Subcutaneous abdominal adipose tissue (tissue), 5 donors: Measurements from ENCODE around the gene DLG2.

Source experiments
- H3K27ac ChIP-seq: one replicate; pipeline ENCODE4 v1.7.0; 2013; ENCODE audit warnings: low read depth, mild to moderate bottlenecking, inconsistent platforms, low read length, moderate library complexity
- H3K27me3 ChIP-seq, 5 donors: one replicate each; pipeline ENCODE4 v1.7.0; 2013; ENCODE audit warnings: low read length in 5 of 5, inconsistent platforms in 1 of 5; ENCODE audit not compliant: control insufficient read depth in 5 of 5, insufficient read depth in 4 of 5
- H3K36me3 ChIP-seq, 5 donors: one replicate each; pipeline ENCODE4 v1.7.0; 2013; ENCODE audit warnings: low read length in 5 of 5; ENCODE audit not compliant: control insufficient read depth in 5 of 5, insufficient read depth in 5 of 5
- H3K4me1 ChIP-seq, 5 donors: one replicate each; pipeline ENCODE4 v1.7.0; 2013; ENCODE audit warnings: low read length in 5 of 5, mild to moderate bottlenecking in 3 of 5, moderate library complexity in 1 of 5; ENCODE audit not compliant: control insufficient read depth in 5 of 5, insufficient read depth in 5 of 5
- H3K4me3 ChIP-seq, 5 donors: one replicate each; pipeline ENCODE4 v1.7.0; 2013; ENCODE audit warnings: low read length in 5 of 5, low read depth in 1 of 5
- H3K9ac ChIP-seq, 5 donors: one replicate each; pipeline ENCODE4 v1.7.0; 2013; ENCODE audit warnings: low read length in 5 of 5, mild to moderate bottlenecking in 4 of 5, moderate library complexity in 3 of 5
- H3K9me3 ChIP-seq, 5 donors: one replicate each; pipeline ENCODE4 v1.7.0; 2013; ENCODE audit warnings: low read length in 5 of 5; ENCODE audit not compliant: control insufficient read depth in 5 of 5
- donor health status: healthy.
- donor health status: healthy.
- donor health status: healthy.
- donor health status: healthy.
- donor health status: healthy.

The DLG2 gene

DNA sequence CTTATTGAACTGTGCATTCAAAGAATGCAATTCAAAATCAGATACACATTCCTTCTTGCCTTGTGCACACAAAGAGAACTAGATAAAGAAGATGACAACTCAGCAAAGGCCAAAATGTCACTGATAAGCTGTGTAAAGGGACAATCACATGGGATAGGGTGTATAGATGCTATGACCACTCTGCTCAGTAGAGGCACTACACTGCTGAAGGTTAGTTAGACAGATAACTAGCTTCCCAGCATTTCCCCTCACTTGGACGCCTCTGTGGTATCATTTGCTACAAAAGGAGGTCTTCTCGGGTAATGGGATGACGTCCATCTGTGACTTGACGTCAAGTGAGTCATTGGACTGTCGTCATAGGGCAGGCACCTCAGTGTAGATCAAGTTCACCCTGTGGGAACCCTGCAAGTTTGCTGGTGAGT is 1916.0 kb downstream of the DLG2 start:
- no peaks in the 10 kb centered on the region for H3K36me3 ChIP-seq
- no peak overlapping the region for H3K4me3 ChIP-seq
- H3K27me3 ChIP-seq = no peaks in the 10 kb centered on the region
- H3K9me3 ChIP-seq = no peaks in the 10 kb centered on the region
- H3K9ac ChIP-seq = no peak overlapping the region
- H3K4me1 ChIP-seq = no peaks in the 10 kb centered on the region
- H3K27ac ChIP-seq = no peak overlapping the region

DNA sequence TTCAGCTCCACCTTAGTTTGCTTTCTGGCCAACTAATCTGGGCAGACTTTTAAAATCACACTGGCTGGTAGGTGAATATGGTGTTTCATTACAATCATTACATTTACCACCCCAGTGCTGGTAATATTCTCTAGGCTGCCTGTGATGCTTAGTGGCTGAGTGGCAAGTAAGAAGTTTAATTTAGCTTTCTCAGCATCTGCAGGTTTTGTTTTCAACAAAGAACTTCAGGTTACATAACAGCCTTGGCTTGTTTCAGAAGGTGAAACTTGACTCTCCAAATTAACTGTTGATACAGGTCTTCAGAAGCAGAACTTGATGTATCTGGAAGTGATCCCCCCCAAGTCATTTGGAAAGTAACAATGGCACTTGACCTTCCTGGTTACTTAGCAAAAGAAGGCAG is 1917.7 kb downstream of the DLG2 start:
- Histone ChIP-seq H3K4me3 (no peak overlapping the region), H3K27me3 (no peaks in the 10 kb centered on the region), H3K9me3 (no peaks in the 10 kb centered on the region), H3K4me1 (no peaks in the 10 kb centered on the region), H3K9ac (no peak overlapping the region), H3K36me3 (no peaks in the 10 kb centered on the region), H3K27ac (no peak overlapping the region)

DNA sequence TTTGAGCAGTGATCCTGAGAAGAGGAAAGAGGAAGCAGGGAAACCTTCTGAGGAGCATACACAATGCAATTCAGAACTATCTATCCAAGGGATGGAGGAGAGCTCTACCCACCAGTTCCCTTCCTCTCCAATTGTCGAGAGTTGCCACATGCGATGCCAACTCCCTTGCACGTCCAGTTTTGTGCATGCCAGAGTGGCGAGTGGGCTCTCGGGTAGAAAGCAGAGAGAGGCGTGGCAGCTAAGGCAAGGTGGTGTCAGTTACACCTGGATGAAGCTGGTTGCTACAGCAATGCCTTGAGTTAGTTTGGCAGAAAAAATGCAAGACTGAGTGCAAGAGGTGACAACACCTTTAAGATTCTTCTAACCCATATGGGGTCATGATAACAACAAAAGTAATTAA is 1920.6 kb downstream of the DLG2 start:
- Histone ChIP-seq H3K27ac (no peak overlapping the region), H3K4me3 (no peak overlapping the region), H3K9me3 (no peaks in the 10 kb centered on the region), H3K4me1 (no peaks in the 10 kb centered on the region), H3K9ac (no peak overlapping the region), H3K36me3 (no peaks in the 10 kb centered on the region), H3K27me3 (no peaks in the 10 kb centered on the region)

DNA sequence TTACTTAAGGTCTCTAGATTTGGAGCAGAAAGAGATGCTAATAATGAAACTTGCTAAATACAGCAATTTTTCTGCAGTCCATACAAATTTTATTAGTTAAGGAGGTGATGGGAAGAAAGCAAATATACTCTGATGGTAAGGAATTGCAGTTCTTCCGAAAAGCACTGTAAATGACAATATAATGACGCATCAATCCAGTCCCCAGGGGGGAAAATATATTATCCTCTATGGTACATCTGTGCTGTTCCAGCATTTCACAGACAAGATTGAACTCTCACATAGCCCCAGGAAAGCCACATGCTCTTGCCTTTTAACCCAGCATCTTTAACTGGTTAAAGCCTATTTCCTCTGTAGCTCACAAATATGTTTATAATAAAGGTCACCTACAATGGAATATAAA is 1924.3 kb downstream of the DLG2 start:
- Histone ChIP-seq H3K9ac (no peak overlapping the region), H3K4me3 (no peak overlapping the region), H3K27me3 (no peaks in the 10 kb centered on the region), H3K4me1 (no peaks in the 10 kb centered on the region), H3K9me3 (no peaks in the 10 kb centered on the region), H3K27ac (no peak overlapping the region), H3K36me3 (no peaks in the 10 kb centered on the region)

DNA sequence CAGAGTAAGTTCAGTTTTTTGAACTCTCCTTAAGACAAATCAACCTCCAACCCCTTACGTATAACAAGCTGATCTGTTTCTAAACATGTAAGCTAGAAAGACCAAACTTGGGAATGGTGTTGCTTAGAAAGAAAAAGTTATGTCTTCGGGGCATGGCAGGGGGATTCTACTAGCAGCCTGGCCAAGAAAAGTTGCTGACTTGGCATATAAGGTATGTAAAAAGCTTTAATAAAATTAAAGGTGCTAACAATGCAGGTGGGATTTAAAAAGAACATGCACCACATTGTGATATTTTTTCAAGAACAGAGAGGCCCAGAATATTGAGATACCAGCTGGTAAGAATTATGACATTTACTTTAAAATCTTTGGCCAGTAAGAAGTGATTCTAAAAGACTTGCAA is 1929.6 kb downstream of the DLG2 start:
- Histone ChIP-seq H3K4me3 (no peak overlapping the region), H3K27ac (no peak overlapping the region), H3K9me3 (no peaks in the 10 kb centered on the region), H3K36me3 (no peaks in the 10 kb centered on the region), H3K27me3 (peaks cover 0 to 4% (median 0%) of the 10 kb centered on the region in 5 donors), H3K9ac (no peak overlapping the region), H3K4me1 (no peaks in the 10 kb centered on the region)

DNA sequence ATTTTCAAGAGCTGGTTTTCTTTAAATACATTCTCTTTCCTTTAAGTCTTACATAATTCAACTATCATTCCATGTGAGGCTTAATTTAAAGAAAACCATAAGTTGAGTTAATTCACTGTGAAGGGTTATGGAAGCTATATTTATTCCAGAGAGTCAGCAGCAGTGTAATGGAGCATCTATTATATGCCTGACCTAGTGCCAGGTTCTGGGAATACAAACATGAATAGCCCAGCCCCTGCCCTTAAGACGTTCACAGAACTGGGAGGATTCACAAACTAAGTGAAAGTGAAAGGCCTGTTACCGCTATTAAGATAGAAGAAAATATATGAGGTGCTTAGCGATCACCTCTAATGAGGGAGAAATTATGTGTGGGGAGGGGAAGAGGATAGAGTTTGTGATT is 1932.1 kb downstream of the DLG2 start:
- no peak overlapping the region for H3K27ac ChIP-seq
- H3K9me3 ChIP-seq = no peaks in the 10 kb centered on the region
- peaks cover 0 to 9% (median 7%) of the 10 kb centered on the region in 5 donors for H3K4me1 ChIP-seq
- H3K27me3 ChIP-seq = peaks cover 0 to 4% (median 0%) of the 10 kb centered on the region in 5 donors
- H3K36me3 ChIP-seq = no peaks in the 10 kb centered on the region
- H3K4me3 ChIP-seq = no peak overlapping the region
- no peak overlapping the region for H3K9ac ChIP-seq

DNA sequence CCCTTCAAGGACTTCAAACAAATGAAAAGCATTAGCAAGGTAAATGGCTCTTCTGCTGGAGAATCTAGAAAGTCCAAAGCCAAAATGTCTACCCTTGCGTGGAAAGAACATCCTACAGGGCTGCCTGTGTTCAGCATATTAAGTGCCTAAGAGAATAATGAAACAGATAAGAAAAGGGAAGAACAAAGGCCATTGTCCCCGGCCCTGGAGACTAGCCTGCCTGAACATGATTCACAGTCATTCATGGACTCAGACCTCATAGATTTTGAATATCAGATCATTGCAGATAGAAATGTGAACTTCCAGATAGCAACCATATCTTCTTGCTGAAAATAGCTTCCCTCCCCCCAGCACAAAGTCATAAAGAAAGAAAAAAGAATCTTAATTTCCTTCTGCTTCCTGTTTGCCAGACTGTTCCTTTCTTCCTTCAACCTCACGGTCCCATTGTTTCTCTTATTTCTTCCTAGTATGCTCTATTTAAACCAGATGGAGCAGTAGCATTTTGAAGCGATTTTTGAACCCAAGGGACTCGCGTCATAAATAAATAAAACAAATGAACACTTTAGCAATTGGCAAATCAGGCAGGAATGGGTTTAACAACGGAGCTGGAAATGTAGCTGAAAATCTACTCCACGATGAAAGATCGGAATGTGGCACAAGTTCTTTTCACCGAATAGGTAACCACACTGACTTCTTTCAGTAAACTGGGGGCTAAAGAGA is 1932.8 kb downstream of the DLG2 start:
- H3K4me3 ChIP-seq = no peak overlapping the region
- no peaks in the 10 kb centered on the region for H3K36me3 ChIP-seq
- H3K9ac ChIP-seq = no peak overlapping the region
- H3K4me1 ChIP-seq = peaks cover 0 to 9% (median 7%) of the 10 kb centered on the region in 5 donors
- H3K27me3 ChIP-seq = peaks cover 0 to 4% (median 0%) of the 10 kb centered on the region in 5 donors
- no peaks in the 10 kb centered on the region for H3K9me3 ChIP-seq
- H3K27ac ChIP-seq = no peak overlapping the region

DNA sequence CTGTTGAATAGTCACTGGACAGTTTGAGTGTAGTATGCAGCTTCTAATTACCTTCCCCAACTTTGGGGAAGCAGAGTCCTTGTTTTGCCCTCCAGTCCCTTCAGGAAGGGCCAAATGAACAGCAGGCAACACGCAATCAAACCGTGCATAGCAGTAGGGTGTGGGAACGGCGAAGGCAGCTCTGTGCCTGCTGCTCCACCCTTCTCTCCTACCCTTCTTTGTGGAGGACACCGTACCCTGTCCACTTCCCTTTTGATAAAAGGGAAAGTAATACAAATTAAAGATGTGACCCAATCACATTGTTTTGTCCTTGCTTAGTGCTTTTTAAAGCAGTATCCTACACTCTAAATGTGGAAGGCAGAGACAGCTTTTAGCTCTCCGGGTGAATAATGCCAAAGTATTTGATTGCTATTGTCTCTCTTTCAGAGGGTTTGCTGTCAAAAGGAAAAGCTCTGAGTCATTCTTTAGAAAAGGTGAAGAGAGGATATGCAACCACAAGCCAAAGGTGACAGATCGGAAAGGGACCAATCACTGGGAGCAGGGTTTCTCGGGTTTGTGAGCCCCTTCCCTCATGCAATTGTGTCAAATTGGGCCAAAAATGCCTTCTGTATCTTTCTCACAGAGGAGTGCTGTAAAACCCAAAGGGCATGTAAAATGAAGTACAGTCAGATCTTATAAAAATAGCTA is 1933.7 kb downstream of the DLG2 start:
- peaks cover 0 to 4% (median 0%) of the 10 kb centered on the region in 5 donors for H3K27me3 ChIP-seq
- no peak overlapping the region for H3K27ac ChIP-seq
- no peak overlapping the region for H3K9ac ChIP-seq
- H3K36me3 ChIP-seq = no peaks in the 10 kb centered on the region
- H3K4me3 ChIP-seq = no peak overlapping the region
- no peaks in the 10 kb centered on the region for H3K9me3 ChIP-seq
- H3K4me1 ChIP-seq = peaks cover 0 to 9% (median 7%) of the 10 kb centered on the region in 5 donors

- no peak overlapping the region for H3K9ac ChIP-seq
- H3K4me1 ChIP-seq = peaks cover 0 to 9% (median 7%) of the 10 kb centered on the region in 5 donors
- H3K9me3 ChIP-seq = no peaks in the 10 kb centered on the region
- H3K27me3 ChIP-seq = peaks cover 0 to 4% (median 0%) of the 10 kb centered on the region in 5 donors
- no peaks in the 10 kb centered on the region for H3K36me3 ChIP-seq
- H3K4me3 ChIP-seq = no peak overlapping the region
- no peak overlapping the region for H3K27ac ChIP-seq
These were observed 1934.5 kb downstream of the DLG2 start for GRCh38 chr11:83692675-83693074.

- Histone ChIP-seq H3K27ac (no peak overlapping the region), H3K36me3 (no peaks in the 10 kb centered on the region), H3K4me3 (peak overlapping the region in 1 of 5 donors; percentile 23)
These were observed 1935.6 kb downstream of the DLG2 start for GRCh38 chr11:83691451-83691950.

More at GRCh38 chr11:83691451-83691950, 1935.6 kb downstream of the DLG2 start:
- H3K9ac ChIP-seq = no peak overlapping the region
- H3K27me3 ChIP-seq = peaks cover 0 to 4% (median 0%) of the 10 kb centered on the region in 5 donors
- H3K4me1 ChIP-seq = peaks cover 0 to 9% (median 7%) of the 10 kb centered on the region in 5 donors
- no peaks in the 10 kb centered on the region for H3K9me3 ChIP-seq
